A549 (cell line): ENCODE data around the gene DDX21. TPM values are rescaled to one million over a fixed set of nuclear protein-coding genes. Genes with fewer than 3 reads are reported as not detected.

ENCODE experiments used
- ATAC-seq, 2 experiments: fragments of 200-7000 bp in 1 of 2; fragments of >200 bp in 1 of 2; cut with Nextera tagmentation in 1 of 2; cut with Tn5 transposase in 1 of 2; 3 replicates each; pipeline versions ENCODE4 v1.8.0 to v1.9.1; 2018 to 2020; ENCODE audit warnings: mild to moderate bottlenecking in 1 of 2, moderate library complexity in 1 of 2
- CTCF ChIA-PET: fragments of 300-600 bp; sonication (Branson Sonifier 250); formaldehyde crosslinking; extraction: SDS; loops from one replicate; lab custom pipeline; 2021; ENCODE audit warnings: antibody characterized with exemption, inconsistent platforms; lab: Yijun Ruan, JAX
- POLR2A ChIA-PET: fragments of 350-600 bp; formaldehyde crosslinking; extraction: SDS; loops from one replicate; lab custom pipeline; 2021; ENCODE audit warnings: antibody characterized with exemption, inconsistent platforms; lab: Yijun Ruan, JAX
- DNase-seq, 2 experiments: peaks; one replicate each; pipeline versions ENCODE4 v3.0.0 to v3.0.0-alpha.2; 2011 to 2016; ENCODE audit warnings: low read depth in 1 of 2, low spot score in 1 of 2
- FAIRE-seq: peaks from 2 replicates; lab custom pipeline; 2011; peaks lifted over from hg19 to GRCh38; lab: Jason Lieb, UNC
- H3K27ac ChIP-seq, 2 experiments: fragments of >200 bp; sonication (Bioruptor Twin); formaldehyde crosslinking; 3 replicates each; pipeline ENCODE4 v1.5.1; 2016 to 2017
- H3K4me1 ChIP-seq: fragments of >200 bp; sonication (Bioruptor Twin); formaldehyde crosslinking; 3 replicates; pipeline ENCODE4 v1.6.1; 2016
- H3K4me2 ChIP-seq: fragments of >200 bp; sonication (Bioruptor Twin); formaldehyde crosslinking; 3 replicates; pipeline ENCODE4 v1.6.1; 2016
- H3K4me3 ChIP-seq: fragments of >200 bp; sonication (Bioruptor Twin); formaldehyde crosslinking; 3 replicates; pipeline ENCODE4 v1.5.1; 2016
- H3K9me3 ChIP-seq: fragments of >200 bp; sonication (Bioruptor Twin); formaldehyde crosslinking; 3 replicates; pipeline ENCODE4 v1.6.1; 2016
- CBX2 ChIP-seq: fragments of 200-600 bp; sonication (generic); IDR thresholded peaks from 2 replicates; pipeline ENCODE4 v1.6.1; 2016; ENCODE audit warnings: low read depth, mild to moderate bottlenecking, borderline replicate concordance
- CBX8 ChIP-seq: fragments of 200-600 bp; sonication (generic); IDR thresholded peaks from 2 replicates; pipeline ENCODE4 v1.6.1; 2016
- EHF ChIP-seq: fragments of 250-450 bp; sonication (Bioruptor Pico); IDR thresholded peaks from 2 replicates; pipeline ENCODE4 v1.5.0; 2020; ENCODE audit warnings: mild to moderate bottlenecking
- ESRRA ChIP-seq: fragments of 150-350 bp; IDR thresholded peaks from 2 replicates; pipeline ENCODE4 v1.6.1; 2014; ENCODE audit warnings: mild to moderate bottlenecking, low read length, borderline replicate concordance
- FOSB ChIP-seq: fragments of 250-450 bp; sonication (Bioruptor Pico); IDR thresholded peaks from 2 replicates; pipeline ENCODE4 v1.5.0; 2020; ENCODE audit warnings: mild to moderate bottlenecking, moderate library complexity
- FOSL2 ChIP-seq, 2 experiments: fragments of 450-650 bp in 1 of 2; fragments of >200 bp in 1 of 2; sonication (Bioruptor Twin) in 1 of 2; formaldehyde crosslinking; IDR thresholded peaks; 2 replicates each; pipeline versions ENCODE4 v1.5.0 to v1.6.1; 2016 to 2020; ENCODE audit warnings: mild to moderate bottlenecking in 1 of 2, moderate library complexity in 1 of 2
- HDAC2 ChIP-seq: fragments of 200-600 bp; sonication (generic); IDR thresholded peaks from 2 replicates; pipeline ENCODE4 v1.6.1; 2016
- HOXB13 ChIP-seq: fragments of 250-450 bp; sonication (Bioruptor Pico); IDR thresholded peaks from 2 replicates; pipeline ENCODE4 v1.5.0; 2020; ENCODE audit warnings: low read depth, mild to moderate bottlenecking, moderate library complexity
- JUN ChIP-seq, 2 experiments: fragments of >200 bp; sonication (Bioruptor Twin); formaldehyde crosslinking; IDR thresholded peaks; 2 replicates in 1 of 2; 3 replicates in 1 of 2; pipeline ENCODE4 v1.6.1; 2016 to 2017
- MAFK ChIP-seq: fragments of 450-650 bp; IDR thresholded peaks from 2 replicates; pipeline ENCODE4 v1.6.1; 2014; ENCODE audit not compliant: partially characterized antibody
- MAZ ChIP-seq: fragments of 150-350 bp; IDR thresholded peaks from 2 replicates; pipeline ENCODE4 v1.6.1; 2014; ENCODE audit warnings: antibody characterized with exemption, low read depth, low read length, borderline replicate concordance
- MYC ChIP-seq: IDR thresholded peaks from 2 replicates; pipeline ENCODE4 v1.6.1; 2012; ENCODE audit warnings: mild to moderate bottlenecking, inconsistent platforms, low read length, improper control_type of control experiment, borderline replicate concordance
- NFE2L2 ChIP-seq: fragments of 150-350 bp; conservative IDR thresholded peaks from 2 replicates; pipeline ENCODE4 v1.6.1; 2014; ENCODE audit warnings: low read length
- NPAS2 ChIP-seq: fragments of 250-450 bp; sonication (Bioruptor Pico); IDR thresholded peaks from 2 replicates; pipeline ENCODE4 v1.8.0; 2022; ENCODE audit warnings: mild to moderate bottlenecking, moderate library complexity, borderline replicate concordance
- NR3C1 ChIP-seq: fragments of >200 bp; sonication (Bioruptor Twin); formaldehyde crosslinking; IDR thresholded peaks from 3 replicates; pipeline ENCODE4 v1.6.1; 2017
- PHF8 ChIP-seq: fragments of 200-600 bp; sonication (generic); IDR thresholded peaks from 2 replicates; pipeline ENCODE4 v1.6.1; 2016; ENCODE audit warnings: low read depth, mild to moderate bottlenecking, antibody characterized with exemption, moderate library complexity, borderline replicate concordance
- POLR2AphosphoS2 ChIP-seq: conservative IDR thresholded peaks from 2 replicates; pipeline ENCODE4 v1.6.1; 2012; ENCODE audit warnings: low read length, improper control_type of control experiment, inconsistent platforms
- RAD21 ChIP-seq, 2 experiments: fragments of >200 bp in 1 of 2; sonication (Bioruptor Twin) in 1 of 2; formaldehyde crosslinking in 1 of 2; IDR thresholded peaks in 1 of 2; conservative IDR thresholded peaks in 1 of 2; 2 replicates in 1 of 2; 3 replicates in 1 of 2; pipeline ENCODE4 v1.6.1; 2012 to 2018; ENCODE audit warnings: inconsistent platforms in 1 of 2
- RARB ChIP-seq: fragments of 250-450 bp; sonication (Bioruptor Pico); IDR thresholded peaks from 2 replicates; pipeline ENCODE4 v1.8.0; 2021; ENCODE audit warnings: mild to moderate bottlenecking, moderate library complexity
- TFCP2L1 ChIP-seq: fragments of 250-450 bp; sonication (Bioruptor Pico); IDR thresholded peaks from 2 replicates; pipeline ENCODE4 v1.5.0; 2021; ENCODE audit warnings: mild to moderate bottlenecking
- ZFP36 ChIP-seq: fragments of 450-650 bp; IDR thresholded peaks from 2 replicates; pipeline ENCODE4 v1.6.1; 2014; ENCODE audit warnings: borderline replicate concordance; ENCODE audit not compliant: partially characterized antibody
- ZSCAN20 ChIP-seq: fragments of 250-450 bp; sonication (Bioruptor Pico); IDR thresholded peaks from 2 replicates; pipeline ENCODE4 v1.8.0; 2022; ENCODE audit warnings: mild to moderate bottlenecking, moderate library complexity
- WGBS: methylation state at CpG from one replicate; pipeline ENCODE4 v1.1.6; 2017; ENCODE audit errors: missing lambda C conversion rate; 5-methylcytosine and 5-hydroxymethylcytosine counted together
- polyA plus RNA-seq, 4 experiments: library from polyadenylated mRNA; depleted of rRNA in 3 of 4; stranded (reverse); fragments of >200 nt; fragmentation: RNase III in 1 of 4; extraction: RNeasy Plus Mini Kit Qiagen cat#74134 plus additional on column Dnase treatment in 1 of 4; gene quantifications; 2 replicates in 3 of 4; 3 replicates in 1 of 4; pipeline ENCODE4 v1.2.3, GENCODE V29; 2011 to 2017
- TF ChIP-seq, protein P1 (sequence below): fragments of >200 bp; sonication (Bioruptor Twin); formaldehyde crosslinking; IDR thresholded peaks from 3 replicates; pipeline ENCODE4 v1.6.1; 2016
- TF ChIP-seq, protein P2 (sequence below): IDR thresholded peaks from 2 replicates; pipeline ENCODE4 v1.6.1; 2012
- TF ChIP-seq, protein P3 (sequence below): fragments of 450-650 bp; IDR thresholded peaks from 2 replicates; pipeline ENCODE4 v1.6.1; 2014; ENCODE audit warnings: antibody characterized with exemption
- TF ChIP-seq, protein P4 (sequence below): fragments of >200 bp; sonication (Bioruptor Twin); formaldehyde crosslinking; IDR thresholded peaks from 2 replicates; pipeline ENCODE4 v1.6.1; 2016
- TF ChIP-seq, protein P5 (sequence below): IDR thresholded peaks from 2 replicates; pipeline ENCODE4 v1.6.1; 2012
- TF ChIP-seq, protein P6 (sequence below): IDR thresholded peaks from 2 replicates; pipeline ENCODE4 v1.6.1; 2012; ENCODE audit warnings: low read depth, borderline replicate concordance

DDX21 gene
- polyA plus RNA-seq, 2 of the 4 experiments (the other 2 are of a cell fraction): 113 to 218 TPM

DNA sequence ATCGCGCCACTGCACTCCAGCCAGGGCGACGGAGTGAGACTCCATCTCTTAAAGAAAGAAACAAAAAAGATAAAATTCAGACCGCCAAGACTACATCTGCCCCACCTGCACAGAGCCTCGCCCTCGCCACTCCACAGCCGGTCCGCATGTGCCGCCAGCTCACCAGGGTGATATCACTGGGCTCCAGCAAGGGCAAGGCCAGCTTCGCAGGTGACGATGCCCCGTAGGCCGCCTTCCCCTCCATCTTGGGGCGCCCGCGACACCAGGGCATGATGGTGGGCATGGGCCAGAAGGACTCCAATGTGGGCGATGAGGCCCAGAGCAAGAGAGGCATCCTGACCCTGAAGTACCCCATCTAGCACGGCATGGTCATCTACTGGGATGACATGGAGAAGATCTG lies 66.6 kb downstream of the DDX21 start:
- no peak for FAIRE-seq
- TF ChIP-seq TFCP2L1 (CRISPR knock-in tag) (no peak), ZSCAN20 (CRISPR knock-in tag) (no peak), RARB (no peak), HDAC2 (no peak), JUN (IDR thresholded peaks at IDR 0.05) (no peak), NPAS2 (CRISPR knock-in tag) (no peak), EHF (CRISPR knock-in tag) (no peak), POLR2AphosphoS2 (no peak), MAZ (no peak), CBX2 (no peak), NFE2L2 (no peak)
- TF ChIP-seq, protein P1, sequence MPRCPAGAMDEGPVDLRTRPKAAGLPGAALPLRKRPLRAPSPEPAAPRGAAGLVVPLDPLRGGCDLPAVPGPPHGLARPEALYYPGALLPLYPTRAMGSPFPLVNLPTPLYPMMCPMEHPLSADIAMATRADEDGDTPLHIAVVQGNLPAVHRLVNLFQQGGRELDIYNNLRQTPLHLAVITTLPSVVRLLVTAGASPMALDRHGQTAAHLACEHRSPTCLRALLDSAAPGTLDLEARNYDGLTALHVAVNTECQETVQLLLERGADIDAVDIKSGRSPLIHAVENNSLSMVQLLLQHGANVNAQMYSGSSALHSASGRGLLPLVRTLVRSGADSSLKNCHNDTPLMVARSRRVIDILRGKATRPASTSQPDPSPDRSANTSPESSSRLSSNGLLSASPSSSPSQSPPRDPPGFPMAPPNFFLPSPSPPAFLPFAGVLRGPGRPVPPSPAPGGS: no peak
- TF ChIP-seq, all 56 proteins: peak for 0
- DNase-seq: no peak
- H3K9me3 ChIP-seq: no peaks in the 10 kb centered on the region
- no peak for ATAC-seq
- no peak overlapping the region for H3K4me2 ChIP-seq
- POLR2A ChIA-PET: no interaction called here
- CTCF ChIA-PET: interaction anchor here (1.0 kb wide), 2 partner anchors 70 to 76 kb away, joined by 3 read pairs; no protein-coding TSS in a partner anchor
- H3K4me1 ChIP-seq: no peaks in the 10 kb centered on the region
- WGBS: 95% methylated on average over 19 of the region's 19 CpGs
- H3K27ac ChIP-seq: no peak overlapping the region
- H3K4me3 ChIP-seq: no peak overlapping the region

DNA sequence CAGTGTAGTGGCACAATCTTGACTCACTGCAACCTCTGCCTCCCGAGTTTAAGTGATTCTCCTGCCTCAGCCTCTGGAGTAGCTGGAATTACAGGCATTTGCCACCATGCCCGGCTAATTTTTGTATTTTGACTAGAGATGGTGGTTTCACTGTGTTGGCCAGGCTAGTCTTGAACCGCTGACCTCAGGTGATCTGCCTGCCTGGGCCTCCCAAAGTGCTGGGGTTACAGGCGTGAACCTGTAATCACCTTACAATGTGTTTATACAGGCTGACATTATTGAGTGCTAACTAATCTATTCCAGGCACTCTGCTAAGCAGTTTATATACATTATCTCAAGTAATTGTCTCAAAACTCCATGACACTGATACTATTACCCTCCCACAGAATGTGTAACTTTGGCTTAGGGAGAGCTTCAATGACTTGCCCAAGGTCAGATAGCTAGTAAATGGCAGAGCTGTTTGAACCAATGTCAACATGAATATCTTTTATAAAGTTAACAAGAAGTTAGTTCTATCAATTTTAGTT lies 69.5 kb downstream of the DDX21 start:
- TF ChIP-seq, protein P2, sequence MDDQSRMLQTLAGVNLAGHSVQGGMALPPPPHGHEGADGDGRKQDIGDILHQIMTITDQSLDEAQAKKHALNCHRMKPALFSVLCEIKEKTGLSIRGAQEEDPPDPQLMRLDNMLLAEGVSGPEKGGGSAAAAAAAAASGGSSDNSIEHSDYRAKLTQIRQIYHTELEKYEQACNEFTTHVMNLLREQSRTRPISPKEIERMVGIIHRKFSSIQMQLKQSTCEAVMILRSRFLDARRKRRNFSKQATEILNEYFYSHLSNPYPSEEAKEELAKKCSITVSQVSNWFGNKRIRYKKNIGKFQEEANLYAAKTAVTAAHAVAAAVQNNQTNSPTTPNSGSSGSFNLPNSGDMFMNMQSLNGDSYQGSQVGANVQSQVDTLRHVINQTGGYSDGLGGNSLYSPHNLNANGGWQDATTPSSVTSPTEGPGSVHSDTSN: no peak
- no peak for TF ChIP-seq NFE2L2
- TF ChIP-seq MYC: no peak
- TF ChIP-seq, protein P3, sequence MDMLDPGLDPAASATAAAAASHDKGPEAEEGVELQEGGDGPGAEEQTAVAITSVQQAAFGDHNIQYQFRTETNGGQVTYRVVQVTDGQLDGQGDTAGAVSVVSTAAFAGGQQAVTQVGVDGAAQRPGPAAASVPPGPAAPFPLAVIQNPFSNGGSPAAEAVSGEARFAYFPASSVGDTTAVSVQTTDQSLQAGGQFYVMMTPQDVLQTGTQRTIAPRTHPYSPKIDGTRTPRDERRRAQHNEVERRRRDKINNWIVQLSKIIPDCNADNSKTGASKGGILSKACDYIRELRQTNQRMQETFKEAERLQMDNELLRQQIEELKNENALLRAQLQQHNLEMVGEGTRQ: no peak
- TF ChIP-seq ZSCAN20 (CRISPR knock-in tag): no peak
- TF ChIP-seq EHF (CRISPR knock-in tag): no peak
- no peak for TF ChIP-seq FOSL2 (IDR thresholded peaks at IDR 0.05)
- no peak for TF ChIP-seq FOSL2 (CRISPR knock-in tag; IDR thresholded peaks at IDR 0.05)
- TF ChIP-seq ZFP36: no peak
- TF ChIP-seq, protein P4, sequence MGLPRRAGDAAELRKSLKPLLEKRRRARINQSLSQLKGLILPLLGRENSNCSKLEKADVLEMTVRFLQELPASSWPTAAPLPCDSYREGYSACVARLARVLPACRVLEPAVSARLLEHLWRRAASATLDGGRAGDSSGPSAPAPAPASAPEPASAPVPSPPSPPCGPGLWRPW: no peak
- no peak for TF ChIP-seq FOSB (CRISPR knock-in tag)
- Histone ChIP-seq H3K4me3 (no peak overlapping the region), H3K4me1 (no peaks in the 10 kb centered on the region), H3K4me2 (no peak overlapping the region), H3K9me3 (no peaks in the 10 kb centered on the region), H3K27ac (no peak overlapping the region)
- FAIRE-seq (no peak), DNase-seq (no peak), ATAC-seq (no peak)
- 58% methylated on average over 4 of the region's 4 CpGs for WGBS
- CTCF ChIA-PET: interaction anchor here (0.9 to 1.3 kb wide), 2 partner anchors 20 to 67 kb away, joined by 3 to 5 read pairs; no protein-coding TSS in a partner anchor
- POLR2A ChIA-PET: no interaction called here

DNA sequence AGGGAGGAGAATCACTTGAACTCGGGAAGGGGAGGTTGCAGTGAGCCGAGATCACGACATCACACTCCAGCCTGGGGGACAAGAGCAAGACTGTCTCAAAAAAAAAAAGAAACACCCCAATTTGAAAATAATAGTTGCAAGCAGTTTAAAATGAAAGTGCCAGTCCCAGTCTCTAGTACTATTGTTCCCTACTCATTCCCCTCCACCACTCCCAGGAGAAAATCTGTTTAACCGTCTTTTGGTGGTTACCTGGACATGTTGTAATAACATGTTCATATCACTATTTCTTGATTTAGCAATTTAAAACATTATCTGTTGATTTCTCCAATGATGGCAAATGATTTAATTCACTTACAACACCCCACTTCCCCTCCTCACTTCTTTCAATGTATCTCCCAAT lies 77.3 kb downstream of the DDX21 start:
- 79% methylated on average over 4 of the region's 4 CpGs for WGBS
- H3K27ac ChIP-seq: no peak overlapping the region
- H3K9me3 ChIP-seq: no peaks in the 10 kb centered on the region
- no peak for FAIRE-seq
- DNase-seq: no peak
- H3K4me3 ChIP-seq: no peak overlapping the region
- ATAC-seq: no peak
- no peak overlapping the region for H3K4me2 ChIP-seq
- POLR2A ChIA-PET: no interaction called here
- CTCF ChIA-PET: no interaction called here
- H3K4me1 ChIP-seq: no peaks in the 10 kb centered on the region
- no peak for TF ChIP-seq ESRRA
- TF ChIP-seq JUN (IDR thresholded peaks at IDR 0.05): no peak
- TF ChIP-seq, protein P5, sequence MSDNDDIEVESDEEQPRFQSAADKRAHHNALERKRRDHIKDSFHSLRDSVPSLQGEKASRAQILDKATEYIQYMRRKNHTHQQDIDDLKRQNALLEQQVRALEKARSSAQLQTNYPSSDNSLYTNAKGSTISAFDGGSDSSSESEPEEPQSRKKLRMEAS: no peak
- no peak for TF ChIP-seq PHF8
- no peak for TF ChIP-seq MAFK
- no peak for TF ChIP-seq NR3C1
- TF ChIP-seq, protein P1: no peak
- no peak for TF ChIP-seq HOXB13 (CRISPR knock-in tag)
- no peak for TF ChIP-seq EHF (CRISPR knock-in tag)
- TF ChIP-seq CBX8: no peak
- TF ChIP-seq, protein P6, sequence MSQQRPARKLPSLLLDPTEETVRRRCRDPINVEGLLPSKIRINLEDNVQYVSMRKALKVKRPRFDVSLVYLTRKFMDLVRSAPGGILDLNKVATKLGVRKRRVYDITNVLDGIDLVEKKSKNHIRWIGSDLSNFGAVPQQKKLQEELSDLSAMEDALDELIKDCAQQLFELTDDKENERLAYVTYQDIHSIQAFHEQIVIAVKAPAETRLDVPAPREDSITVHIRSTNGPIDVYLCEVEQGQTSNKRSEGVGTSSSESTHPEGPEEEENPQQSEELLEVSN: no peak
- TF ChIP-seq RAD21 (conservative IDR thresholded peaks at IDR 0.05 in 1 of 2, IDR thresholded peaks at IDR 0.05 in 1 of 2): no peak
